NT2/D1 (cell line): ENCODE data around the gene VPS33B.

ENCODE experiments used
- YY1 ChIP-seq: IDR thresholded peaks from 2 replicates; pipeline ENCODE4 v1.6.1; 2011; ENCODE audit not compliant: insufficient read length, insufficient read depth
- ZNF274 ChIP-seq: IDR thresholded peaks from 2 replicates; pipeline ENCODE4 v1.6.1; 2011; ENCODE audit warnings: mild to moderate bottlenecking, low read depth, low read length

DNA sequence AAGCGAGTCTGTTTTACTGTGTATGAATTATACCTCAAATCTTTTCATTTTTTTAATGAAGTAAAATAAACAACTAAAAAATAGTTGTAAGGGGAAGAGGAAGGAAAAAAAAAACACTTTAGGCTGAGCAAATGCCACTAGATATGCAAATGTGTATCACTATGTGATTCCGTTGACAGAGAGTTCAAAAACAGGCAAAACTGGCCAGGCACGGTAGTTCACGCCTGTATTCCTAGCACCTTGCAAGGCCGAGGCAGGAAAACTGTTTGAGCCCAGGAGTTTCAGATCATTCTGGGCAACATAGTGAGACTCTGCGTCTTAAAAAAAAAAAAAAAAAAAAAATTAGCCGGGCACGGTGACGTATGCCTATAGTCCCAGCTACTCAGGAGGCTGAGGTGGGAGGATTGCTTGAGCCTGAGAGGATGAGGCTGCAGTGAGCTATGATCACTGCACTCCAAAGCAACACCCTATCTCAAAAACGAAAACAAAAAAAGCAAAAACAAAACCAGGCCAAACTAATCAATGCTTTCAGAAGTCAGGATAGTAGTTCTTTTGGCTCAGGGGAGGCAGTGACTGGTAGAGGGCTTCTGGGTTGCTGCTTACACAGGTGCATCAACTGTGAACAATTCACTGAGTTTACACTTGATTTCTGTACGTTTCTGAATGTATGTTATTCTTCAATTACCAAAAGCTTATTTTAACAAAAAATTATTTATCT lies 35.4 kb downstream of the VPS33B start:
- TF ChIP-seq ZNF274 (no peak), YY1 (no peak)
